ENCODE results near the gene TNFRSF13B.

The TNFRSF13B gene

GRCh38 chr17:16934133-16934795 lies 37.7 kb downstream of the TNFRSF13B start:
- no CpG with 5 or more reads among the region's 12 CpGs for WGBS (ENCODE audit: extremely low coverage, insufficient coverage, insufficient read length)
- no peaks in the 10 kb centered on the region for H3K27me3 ChIP-seq (ENCODE audit: insufficient read depth, low read length)
- H4K91ac ChIP-seq (ENCODE audit: low read depth, low read length) = no peak overlapping the region

GRCh38 chr17:16933317-16934132 lies 38.4 kb downstream of the TNFRSF13B start:
- Histone ChIP-seq H3K4me1 (ENCODE audit: control insufficient read depth in 1 of 2, insufficient read depth in 2 of 2, low read length in 2 of 2) (peaks cover 3 to 8% of the 10 kb centered on the region in 2 experiments), H3K14ac (ENCODE audit: low read length) (no peak overlapping the region), H4K8ac (ENCODE audit: low read depth, low read length) (no peak overlapping the region), H3K27me3 (ENCODE audit: insufficient read depth, low read length) (no peaks in the 10 kb centered on the region), H3K9ac (ENCODE audit: low read length) (no peak overlapping the region), H3K79me1 (ENCODE audit: low read length) (no peaks in the 10 kb centered on the region), H2AFZ (ENCODE audit: insufficient read depth, low read length, poor library complexity) (no peak overlapping the region), H3K4me3 (ENCODE audit: low read depth, low read length) (peak overlapping the region; percentile 10), H3K27ac (ENCODE audit: low read depth, low read length) (no peak overlapping the region), H3K23ac (ENCODE audit: low read length) (no peak overlapping the region), H2BK5ac (ENCODE audit: low read depth, low read length, poor library complexity) (no peak overlapping the region), H3K4ac (ENCODE audit: low read depth, low read length) (no peak overlapping the region), H2BK120ac (ENCODE audit: insufficient read depth, low read length, poor library complexity) (no peak overlapping the region), H4K12ac (ENCODE audit: low read depth, low read length) (no peak overlapping the region), H4K91ac (ENCODE audit: low read depth, low read length) (no peak overlapping the region), H3K36me3 (ENCODE audit: control insufficient read depth in 1 of 2, insufficient read depth in 2 of 2, low read length in 2 of 2) (no peaks in the 10 kb centered on the region), H3K79me2 (ENCODE audit: control insufficient read depth, insufficient read depth, low read length, poor library complexity) (no peaks in the 10 kb centered on the region), H3K18ac (ENCODE audit: low read length) (no peak overlapping the region), H3K9me3 (ENCODE audit: insufficient read depth, low read depth, low read length) (peaks cover 3% of the 10 kb centered on the region), H2BK12ac (ENCODE audit: low read length) (no peak overlapping the region), H2AK5ac (ENCODE audit: low read length) (no peak overlapping the region), H3K4me2 (ENCODE audit: low read length) (no peak overlapping the region)
- no CpG with 5 or more reads among the region's 11 CpGs for WGBS (ENCODE audit: extremely low coverage, insufficient coverage, insufficient read length)
- peak in 1 of 2 donors; percentile 8 for DNase-seq

More at GRCh38 chr17:16934133-16934795, 37.7 kb downstream of the TNFRSF13B start:
- no peak overlapping the region for H2AK5ac ChIP-seq (ENCODE audit: low read length)
- no peaks in the 10 kb centered on the region for H3K36me3 ChIP-seq (ENCODE audit: control insufficient read depth in 1 of 2, insufficient read depth in 2 of 2, low read length in 2 of 2)
- H2BK12ac ChIP-seq (ENCODE audit: low read length) = no peak overlapping the region
- no peak overlapping the region for H3K9ac ChIP-seq (ENCODE audit: low read length)
- H2BK120ac ChIP-seq (ENCODE audit: insufficient read depth, low read length, poor library complexity) = no peak overlapping the region
- no peak overlapping the region for H4K8ac ChIP-seq (ENCODE audit: low read depth, low read length)
- no peak for DNase-seq
- H3K4me3 ChIP-seq (ENCODE audit: low read depth, low read length) = no peak overlapping the region
- no peak overlapping the region for H3K18ac ChIP-seq (ENCODE audit: low read length)
- H3K4me2 ChIP-seq (ENCODE audit: low read length) = no peak overlapping the region
- H3K23ac ChIP-seq (ENCODE audit: low read length) = no peak overlapping the region
- H2BK5ac ChIP-seq (ENCODE audit: low read depth, low read length, poor library complexity) = no peak overlapping the region
- peaks cover 1 to 3% of the 10 kb centered on the region in 2 experiments for H3K4me1 ChIP-seq (ENCODE audit: control insufficient read depth in 1 of 2, insufficient read depth in 2 of 2, low read length in 2 of 2)
- no peak overlapping the region for H3K27ac ChIP-seq (ENCODE audit: low read depth, low read length)
- H3K79me1 ChIP-seq (ENCODE audit: low read length) = no peaks in the 10 kb centered on the region
- H3K4ac ChIP-seq (ENCODE audit: low read depth, low read length) = no peak overlapping the region
- no peaks in the 10 kb centered on the region for H3K79me2 ChIP-seq (ENCODE audit: control insufficient read depth, insufficient read depth, low read length, poor library complexity)
- peaks cover 4% of the 10 kb centered on the region for H3K9me3 ChIP-seq (ENCODE audit: insufficient read depth, low read depth, low read length)
- H4K12ac ChIP-seq (ENCODE audit: low read depth, low read length) = no peak overlapping the region
- no peak overlapping the region for H3K14ac ChIP-seq (ENCODE audit: low read length)
- no peak overlapping the region for H2AFZ ChIP-seq (ENCODE audit: insufficient read depth, low read length, poor library complexity)

GRCh38 chr17:16932611-16933010 lies 39.3 kb downstream of the TNFRSF13B start:
- H3K4me3 ChIP-seq (ENCODE audit: low read depth, low read length) = no peak overlapping the region
- no peaks in the 10 kb centered on the region for H3K79me2 ChIP-seq (ENCODE audit: control insufficient read depth, insufficient read depth, low read length, poor library complexity)
- no peak overlapping the region for H2AFZ ChIP-seq (ENCODE audit: insufficient read depth, low read length, poor library complexity)
- H3K27ac ChIP-seq (ENCODE audit: low read depth, low read length) = no peak overlapping the region
- H3K27me3 ChIP-seq (ENCODE audit: insufficient read depth, low read length) = no peaks in the 10 kb centered on the region
- no peak overlapping the region for H3K18ac ChIP-seq (ENCODE audit: low read length)
- no peak overlapping the region for H3K4ac ChIP-seq (ENCODE audit: low read depth, low read length)
- H2BK5ac ChIP-seq (ENCODE audit: low read depth, low read length, poor library complexity) = no peak overlapping the region
- no peak overlapping the region for H3K14ac ChIP-seq (ENCODE audit: low read length)
- no peak for DNase-seq
- H4K12ac ChIP-seq (ENCODE audit: low read depth, low read length) = no peak overlapping the region
- H4K91ac ChIP-seq (ENCODE audit: low read depth, low read length) = no peak overlapping the region
- no peak overlapping the region for H2BK12ac ChIP-seq (ENCODE audit: low read length)
- peaks cover 3 to 9% of the 10 kb centered on the region in 2 experiments for H3K4me1 ChIP-seq (ENCODE audit: control insufficient read depth in 1 of 2, insufficient read depth in 2 of 2, low read length in 2 of 2)
- H2AK5ac ChIP-seq (ENCODE audit: low read length) = no peak overlapping the region
- H3K9ac ChIP-seq (ENCODE audit: low read length) = no peak overlapping the region
- no peak overlapping the region for H3K4me2 ChIP-seq (ENCODE audit: low read length)
- no peak overlapping the region for H4K8ac ChIP-seq (ENCODE audit: low read depth, low read length)
- no peaks in the 10 kb centered on the region for H3K36me3 ChIP-seq (ENCODE audit: control insufficient read depth in 1 of 2, insufficient read depth in 2 of 2, low read length in 2 of 2)
- WGBS (ENCODE audit: extremely low coverage, insufficient coverage, insufficient read length) = no CpG with 5 or more reads among the region's 6 CpGs
- peaks cover 2% of the 10 kb centered on the region for H3K79me1 ChIP-seq (ENCODE audit: low read length)
- no peak overlapping the region for H3K23ac ChIP-seq (ENCODE audit: low read length)
- H2BK120ac ChIP-seq (ENCODE audit: insufficient read depth, low read length, poor library complexity) = no peak overlapping the region
- H3K9me3 ChIP-seq (ENCODE audit: insufficient read depth, low read depth, low read length) = peaks cover 2% of the 10 kb centered on the region

- no peak overlapping the region for H2AK5ac ChIP-seq (ENCODE audit: low read length)
- no peak overlapping the region for H3K4me2 ChIP-seq (ENCODE audit: low read length)
- H2BK12ac ChIP-seq (ENCODE audit: low read length) = no peak overlapping the region
- no peak overlapping the region for H3K14ac ChIP-seq (ENCODE audit: low read length)
- H3K27me3 ChIP-seq (ENCODE audit: insufficient read depth, low read length) = no peaks in the 10 kb centered on the region
- no peak overlapping the region for H4K91ac ChIP-seq (ENCODE audit: low read depth, low read length)
- H3K36me3 ChIP-seq (ENCODE audit: control insufficient read depth in 1 of 2, insufficient read depth in 2 of 2, low read length in 2 of 2) = no peaks in the 10 kb centered on the region
- H3K9ac ChIP-seq (ENCODE audit: low read length) = no peak overlapping the region
- peaks cover 3 to 9% of the 10 kb centered on the region in 2 experiments for H3K4me1 ChIP-seq (ENCODE audit: control insufficient read depth in 1 of 2, insufficient read depth in 2 of 2, low read length in 2 of 2)
- H2BK120ac ChIP-seq (ENCODE audit: insufficient read depth, low read length, poor library complexity) = no peak overlapping the region
- no peak for DNase-seq
- H2AFZ ChIP-seq (ENCODE audit: insufficient read depth, low read length, poor library complexity) = no peak overlapping the region
- H3K18ac ChIP-seq (ENCODE audit: low read length) = no peak overlapping the region
- no peaks in the 10 kb centered on the region for H3K79me2 ChIP-seq (ENCODE audit: control insufficient read depth, insufficient read depth, low read length, poor library complexity)
- H4K12ac ChIP-seq (ENCODE audit: low read depth, low read length) = no peak overlapping the region
- WGBS (ENCODE audit: extremely low coverage, insufficient coverage, insufficient read length) = no CpG with 5 or more reads among the region's 8 CpGs
- no peak overlapping the region for H3K4me3 ChIP-seq (ENCODE audit: low read depth, low read length)
- H3K4ac ChIP-seq (ENCODE audit: low read depth, low read length) = no peak overlapping the region
- H4K8ac ChIP-seq (ENCODE audit: low read depth, low read length) = no peak overlapping the region
- no peak overlapping the region for H2BK5ac ChIP-seq (ENCODE audit: low read depth, low read length, poor library complexity)
- H3K27ac ChIP-seq (ENCODE audit: low read depth, low read length) = no peak overlapping the region
- no peak overlapping the region for H3K23ac ChIP-seq (ENCODE audit: low read length)
- H3K9me3 ChIP-seq (ENCODE audit: insufficient read depth, low read depth, low read length) = peaks cover 2% of the 10 kb centered on the region
- peaks cover 2% of the 10 kb centered on the region for H3K79me1 ChIP-seq (ENCODE audit: low read length)
Measured at GRCh38 chr17:16932156-16932555, 39.8 kb downstream of the TNFRSF13B start.

Measured in trophoblast cell (in vitro differentiated cells and primary cell).